MV-4-11 (cell line): ENCODE measurements around the gene ATG16L1.
"Not testable (repeated sequence)": the region's sequence is repeated elsewhere in the genome, so short reads cannot be mapped to it uniquely, and the experiment has no call there.

Experiments used
- DNase-seq: peaks from one replicate; lab custom pipeline; 2025; lab: John Stamatoyannopoulos, UW

Gene ATG16L1

GRCh38 chr2:233334915-233335314, 83.4 kb downstream of the ATG16L1 start:
- DNase-seq = no peak

GRCh38 chr2:233336091-233336490, 84.6 kb downstream of the ATG16L1 start:
- not testable (repeated sequence) for DNase-seq

GRCh38 chr2:233336541-233336940, 85.1 kb downstream of the ATG16L1 start:
- no peak for DNase-seq

- DNase-seq = peak; percentile 41
Observed at GRCh38 chr2:233338046-233338445, 86.6 kb downstream of the ATG16L1 start.

GRCh38 chr2:233338812-233339368, 87.4 kb downstream of the ATG16L1 start:
- DNase-seq = no peak

- peak; percentile 59 for DNase-seq
Observed at GRCh38 chr2:233339427-233339826, 88.0 kb downstream of the ATG16L1 start.

- no peak for DNase-seq
Observed at GRCh38 chr2:233341296-233341695, 89.8 kb downstream of the ATG16L1 start.

GRCh38 chr2:233342301-233342700, 90.8 kb downstream of the ATG16L1 start:
- no peak for DNase-seq

GRCh38 chr2:233343171-233343705, 91.8 kb downstream of the ATG16L1 start:
- DNase-seq = peak; percentile 34
